Measurements from ENCODE around the gene ASS1. TPM values are rescaled to one million over a fixed set of nuclear protein-coding genes. Genes with fewer than 3 reads are reported as not detected.

Gene ASS1
- total RNA-seq, 1 donor from 2014 or later, result 162 TPM

GRCh38 chr9:130425741-130426466, 18.9 kb upstream of the ASS1 start:
- Histone ChIP-seq H3K27ac (no peak overlapping the region), H3K36me3 (no peaks in the 10 kb centered on the region)
- TF ChIP-seq CTCF (IDR thresholded peaks at IDR 0.05), result no peak

GRCh38 chr9:130426467-130426773, 18.3 kb upstream of the ASS1 start:
- no peak for DNase-seq (ENCODE audit: low spot score in 2 of 2)
- peaks cover 0 to 3% of the 10 kb centered on the region in 2 donors for H3K4me1 ChIP-seq
- intact Hi-C loops (cut with DNase I), result no loop called here
- H3K27me3 ChIP-seq, result no peaks in the 10 kb centered on the region
- TF ChIP-seq CTCF (IDR thresholded peaks at IDR 0.05), result no peak
- H3K9me3 ChIP-seq, result no peaks in the 10 kb centered on the region
- H3K4me3 ChIP-seq, result no peak overlapping the region
- no peak overlapping the region for H3K27ac ChIP-seq
- H3K36me3 ChIP-seq, result no peaks in the 10 kb centered on the region

More at GRCh38 chr9:130425741-130426466, 18.9 kb upstream of the ASS1 start:
- peaks cover 0 to 3% of the 10 kb centered on the region in 2 donors for H3K4me1 ChIP-seq
- DNase-seq (ENCODE audit: low spot score in 2 of 2), result no peak
- intact Hi-C loops (cut with DNase I), result no loop called here
- no peak overlapping the region for H3K4me3 ChIP-seq
- no peaks in the 10 kb centered on the region for H3K27me3 ChIP-seq
- no peaks in the 10 kb centered on the region for H3K9me3 ChIP-seq

GRCh38 chr9:130426883-130427282, 17.9 kb upstream of the ASS1 start:
- DNase-seq (ENCODE audit: low spot score in 2 of 2), result no peak
- Histone ChIP-seq H3K27ac (no peak overlapping the region), H3K4me1 (peaks cover 0 to 3% of the 10 kb centered on the region in 2 donors), H3K27me3 (no peaks in the 10 kb centered on the region), H3K9me3 (no peaks in the 10 kb centered on the region), H3K4me3 (no peak overlapping the region), H3K36me3 (no peaks in the 10 kb centered on the region)
- no peak for TF ChIP-seq CTCF (IDR thresholded peaks at IDR 0.05)
- intact Hi-C loops (cut with DNase I), result no loop called here

GRCh38 chr9:130427326-130427725, 17.4 kb upstream of the ASS1 start:
- Histone ChIP-seq H3K9me3 (no peaks in the 10 kb centered on the region), H3K4me3 (no peak overlapping the region), H3K4me1 (peaks cover 0 to 3% of the 10 kb centered on the region in 2 donors), H3K27ac (no peak overlapping the region), H3K27me3 (no peaks in the 10 kb centered on the region), H3K36me3 (no peaks in the 10 kb centered on the region)
- no peak for TF ChIP-seq CTCF (IDR thresholded peaks at IDR 0.05)
- no peak for DNase-seq (ENCODE audit: low spot score in 2 of 2)
- intact Hi-C loops (cut with DNase I), result no loop called here

GRCh38 chr9:130428086-130428665, 16.6 kb upstream of the ASS1 start:
- intact Hi-C loops (cut with DNase I), result no loop called here
- DNase-seq (ENCODE audit: low spot score in 2 of 2), result no peak
- no peaks in the 10 kb centered on the region for H3K36me3 ChIP-seq
- no peak overlapping the region for H3K27ac ChIP-seq
- H3K9me3 ChIP-seq, result no peaks in the 10 kb centered on the region
- no peaks in the 10 kb centered on the region for H3K27me3 ChIP-seq
- no peak for TF ChIP-seq CTCF (IDR thresholded peaks at IDR 0.05)
- no peak overlapping the region for H3K4me3 ChIP-seq
- H3K4me1 ChIP-seq, result peaks cover 0 to 5% of the 10 kb centered on the region in 2 donors

All from ascending aorta (tissue), 2 donors.